Measurements from ENCODE around the gene NF2. TPM values are rescaled to one million over a fixed set of nuclear protein-coding genes. Genes with fewer than 3 reads are reported as not detected.

NF2 gene
- 10 to 100 TPM; 14.1 to 51.3 (median 34.5) TPM for total RNA-seq
- 10 to 100 TPM in 1 of 2 donors, 1 to 10 TPM in 1; 6.8 to 15.5 TPM for polyA plus RNA-seq
- long read RNA-seq, donor 1, full-length matches to known transcripts, result 17 of 87 reads
- long read RNA-seq, donor 1, partial matches to known transcripts, result 28 of 87 reads
- long read RNA-seq, donor 1, other reads (novel, unspliced or antisense), result 42 of 87 reads
- long read RNA-seq, donor 2, full-length matches to known transcripts, result 11 of 11 reads
- long read RNA-seq, donor 2, partial matches to known transcripts, result 0 of 11 reads
- long read RNA-seq, donor 2, other reads (novel, unspliced or antisense), result 0 of 11 reads
- long read RNA-seq, donor 3, full-length matches to known transcripts, result 27 of 47 reads
- long read RNA-seq, donor 3, partial matches to known transcripts, result 2 of 47 reads
- long read RNA-seq, donor 3, other reads (novel, unspliced or antisense), result 18 of 47 reads

DNA sequence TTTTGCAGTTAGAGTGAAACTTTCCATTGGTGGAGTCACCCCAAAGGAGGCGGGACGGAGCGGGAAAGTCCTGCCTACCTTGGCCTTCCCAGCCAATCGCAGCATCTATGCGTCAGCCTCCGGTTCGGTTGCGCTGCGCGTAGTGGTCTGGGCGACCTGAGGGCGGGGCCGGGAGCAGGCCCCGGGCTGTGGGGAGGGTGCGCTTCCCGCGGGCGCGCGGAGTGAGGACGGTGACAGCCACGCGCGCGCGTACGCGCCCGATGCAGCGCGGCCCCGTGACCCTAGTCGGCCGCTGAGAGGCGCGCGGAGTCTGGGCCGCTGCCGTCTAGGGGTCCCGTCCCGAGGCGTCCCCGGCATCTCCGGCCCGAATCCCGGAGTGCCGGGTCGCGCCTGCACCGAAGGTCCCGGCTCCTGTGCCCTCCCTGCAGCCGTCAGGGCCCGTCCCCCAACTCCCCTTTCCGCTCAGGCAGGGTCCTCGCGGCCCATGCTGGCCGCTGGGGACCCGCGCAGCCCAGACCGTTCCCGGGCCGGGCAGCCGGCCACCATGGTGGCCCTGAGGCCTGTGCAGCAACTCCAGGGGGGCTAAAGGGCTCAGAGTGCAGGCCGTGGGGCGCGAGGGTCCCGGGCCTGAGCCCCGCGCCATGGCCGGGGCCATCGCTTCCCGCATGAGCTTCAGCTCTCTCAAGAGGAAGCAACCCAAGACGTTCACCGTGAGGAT is at the start of gene NF2:
Gene NF2, plus strand, starts transcription at position 276 of the 718 bp plus-strand sequence. Its CDS starts 366 bp downstream, at position 642.
- Histone ChIP-seq H3K4me3 (peak within 1 kb of the TSS; percentile 90), H3K27me3 (no peaks in the 10 kb centered on the region), H3K36me3 (no peaks in the 10 kb centered on the region), H3K27ac (peak within 1 kb of the TSS; percentile 75 to 85), H3K4me1 (ENCODE audit: insufficient read depth) (peaks cover 11% of the 10 kb centered on the region), H3K9me3 (no peaks in the 10 kb centered on the region)
- intact Hi-C loops (cut with DNase I), result no loop called here
- TF ChIP-seq CTCF (IDR thresholded peaks at IDR 0.05), result no peak
- peak; percentile 42 for TF ChIP-seq POLR2A (IDR thresholded peaks at IDR 0.05)
- 0 to 1% (median 0%) methylated on average over 41 to 74 of the region's 74 CpGs for WGBS, 3 donors
- DNase-seq, result peak; percentile 97 to 99 (median 98)

GRCh38 chr22:29555065-29555644 is 48.3 kb upstream of the NF2 start:
- no peaks in the 10 kb centered on the region for H3K9me3 ChIP-seq
- H3K27ac ChIP-seq, result peak overlapping the region; percentile 2 to 14
- H3K27me3 ChIP-seq, result no peaks in the 10 kb centered on the region
- no peak overlapping the region for H3K4me3 ChIP-seq
- peak; percentile 30 to 59 (median 43) for DNase-seq
- 19 to 33% (median 32%) methylated on average over 4 of the region's 4 CpGs for WGBS, 3 donors
- no peak for TF ChIP-seq CTCF (IDR thresholded peaks at IDR 0.05)
- TF ChIP-seq POLR2A (IDR thresholded peaks at IDR 0.05), result no peak
- TF ChIP-seq EP300 (IDR thresholded peaks at IDR 0.05), result no peak
- no peaks in the 10 kb centered on the region for H3K36me3 ChIP-seq
- intact Hi-C loops (cut with DNase I), result no loop called here
- H3K4me1 ChIP-seq (ENCODE audit: insufficient read depth), result peaks cover 7% of the 10 kb centered on the region

DNA sequence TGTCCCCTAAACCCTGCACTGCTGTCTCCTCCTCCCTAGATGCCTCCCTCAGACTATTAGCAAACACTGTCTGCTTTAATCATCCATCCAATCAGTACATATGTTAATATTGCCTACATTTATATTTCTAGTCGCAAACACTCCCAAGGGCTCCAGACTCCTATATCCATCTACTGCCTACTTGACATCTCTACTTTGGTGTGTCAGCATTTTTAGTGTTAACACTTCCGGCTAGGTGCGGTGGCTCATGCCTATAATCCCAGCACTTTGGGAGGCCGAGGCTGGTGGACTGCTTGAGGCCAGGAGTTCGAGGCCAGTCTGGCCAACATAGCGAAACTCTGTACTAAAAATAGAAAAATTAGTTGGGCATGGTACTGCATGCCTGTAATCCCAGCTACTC is 44.4 kb upstream of the NF2 start:
- Histone ChIP-seq H3K27me3 (no peaks in the 10 kb centered on the region), H3K4me1 (ENCODE audit: insufficient read depth) (peaks cover 6% of the 10 kb centered on the region), H3K27ac (no peak overlapping the region), H3K4me3 (no peak overlapping the region), H3K36me3 (no peaks in the 10 kb centered on the region), H3K9me3 (no peaks in the 10 kb centered on the region)
- WGBS, 3 donors, result 80 to 85% (median 85%) methylated on average over 6 of the region's 6 CpGs
- TF ChIP-seq EP300 (IDR thresholded peaks at IDR 0.05) (no peak), POLR2A (IDR thresholded peaks at IDR 0.05) (no peak), CTCF (IDR thresholded peaks at IDR 0.05) (no peak)
- DNase-seq, result no peak
- intact Hi-C loops (cut with DNase I), result no loop called here

DNA sequence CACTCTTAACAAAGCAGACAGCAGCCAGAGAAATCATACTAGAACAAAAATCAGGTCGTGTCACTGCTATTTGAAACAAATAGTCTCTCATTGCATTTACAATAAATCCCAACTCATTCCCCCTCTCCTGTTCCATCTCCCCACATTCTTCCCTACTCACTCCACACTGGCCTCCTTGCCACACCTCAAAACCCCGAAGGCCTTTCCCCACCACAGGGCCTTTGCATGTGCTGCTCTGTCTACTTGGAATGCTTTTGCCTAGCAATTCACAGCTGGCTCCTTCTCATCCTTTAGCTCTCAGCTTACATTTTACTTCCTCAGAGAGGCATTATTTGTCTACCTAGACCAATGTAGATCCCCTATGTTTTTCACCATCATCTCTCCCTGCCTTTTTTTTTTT is 43.6 kb upstream of the NF2 start:
- no peak overlapping the region for H3K4me3 ChIP-seq
- peaks cover under 1% of the 10 kb centered on the region for H3K4me1 ChIP-seq (ENCODE audit: insufficient read depth)
- no peaks in the 10 kb centered on the region for H3K36me3 ChIP-seq
- no peaks in the 10 kb centered on the region for H3K27me3 ChIP-seq
- 91 to 95% (median 92%) methylated on average over 2 of the region's 2 CpGs for WGBS, 3 donors
- no peak for DNase-seq
- no peaks in the 10 kb centered on the region for H3K9me3 ChIP-seq
- no peak for TF ChIP-seq EP300 (IDR thresholded peaks at IDR 0.05)
- TF ChIP-seq POLR2A (IDR thresholded peaks at IDR 0.05), result no peak
- no peak for TF ChIP-seq CTCF (IDR thresholded peaks at IDR 0.05)
- intact Hi-C loops (cut with DNase I), result no loop called here
- H3K27ac ChIP-seq, result no peak overlapping the region

Data from ovary (tissue), 10 donors.